ENCODE results near the gene KCNMB3. TPM values are rescaled to one million over a fixed set of nuclear protein-coding genes. Genes with fewer than 3 reads are reported as not detected.
"Not testable (repeated sequence)": the region's sequence is repeated elsewhere in the genome, so short reads cannot be mapped to it uniquely, and the experiment has no call there.

KCNMB3 gene
- total RNA-seq, 1 donor from 2014 or later, result 0.75 TPM

- H3K9ac ChIP-seq (ENCODE audit: low read length), result no peak overlapping the region
- H3K4me3 Mint-ChIP-seq (ENCODE audit: unreplicated experiment), result no peak overlapping the region
- H3K9me3 ChIP-seq (ENCODE audit: insufficient read depth, low read depth, low read length), result no peaks in the 10 kb centered on the region
- no peak overlapping the region for H2AFZ ChIP-seq (ENCODE audit: low read depth, low read length)
- no peaks in the 10 kb centered on the region for H3K4me1 Mint-ChIP-seq (ENCODE audit: low read depth, unreplicated experiment)
- no peaks in the 10 kb centered on the region for H3K36me3 ChIP-seq (ENCODE audit: insufficient read depth, low read length)
- TF ChIP-seq, protein P1, sequence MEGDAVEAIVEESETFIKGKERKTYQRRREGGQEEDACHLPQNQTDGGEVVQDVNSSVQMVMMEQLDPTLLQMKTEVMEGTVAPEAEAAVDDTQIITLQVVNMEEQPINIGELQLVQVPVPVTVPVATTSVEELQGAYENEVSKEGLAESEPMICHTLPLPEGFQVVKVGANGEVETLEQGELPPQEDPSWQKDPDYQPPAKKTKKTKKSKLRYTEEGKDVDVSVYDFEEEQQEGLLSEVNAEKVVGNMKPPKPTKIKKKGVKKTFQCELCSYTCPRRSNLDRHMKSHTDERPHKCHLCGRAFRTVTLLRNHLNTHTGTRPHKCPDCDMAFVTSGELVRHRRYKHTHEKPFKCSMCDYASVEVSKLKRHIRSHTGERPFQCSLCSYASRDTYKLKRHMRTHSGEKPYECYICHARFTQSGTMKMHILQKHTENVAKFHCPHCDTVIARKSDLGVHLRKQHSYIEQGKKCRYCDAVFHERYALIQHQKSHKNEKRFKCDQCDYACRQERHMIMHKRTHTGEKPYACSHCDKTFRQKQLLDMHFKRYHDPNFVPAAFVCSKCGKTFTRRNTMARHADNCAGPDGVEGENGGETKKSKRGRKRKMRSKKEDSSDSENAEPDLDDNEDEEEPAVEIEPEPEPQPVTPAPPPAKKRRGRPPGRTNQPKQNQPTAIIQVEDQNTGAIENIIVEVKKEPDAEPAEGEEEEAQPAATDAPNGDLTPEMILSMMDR (IDR thresholded peaks at IDR 0.05; ENCODE audit: insufficient read depth, low read depth, low read length), result no peak
- no peak for TF ChIP-seq EZH2 (IDR thresholded peaks at IDR 0.05; ENCODE audit: insufficient read depth, low read length)
- FAIRE-seq, result no peak
- H3K27me3 ChIP-seq (ENCODE audit: insufficient read depth, low read length), result no peaks in the 10 kb centered on the region
- no peak overlapping the region for H3K4me2 ChIP-seq (ENCODE audit: low read length)
- DNase-seq (ENCODE audit: low read depth), result no peak
- H3K9me3 Mint-ChIP-seq (ENCODE audit: unreplicated experiment), result no peaks in the 10 kb centered on the region
- no peak overlapping the region for H3K4me3 ChIP-seq (ENCODE audit: insufficient read depth, low read depth, low read length)
- H3K4me1 ChIP-seq (ENCODE audit: insufficient read depth, low read length), result peaks cover 4% of the 10 kb centered on the region
- no peaks in the 10 kb centered on the region for H3K27me3 Mint-ChIP-seq (ENCODE audit: low read depth, unreplicated experiment)
- H3K27ac Mint-ChIP-seq (ENCODE audit: unreplicated experiment), result no peak overlapping the region
- no peaks in the 10 kb centered on the region for H4K20me1 ChIP-seq (ENCODE audit: insufficient read depth, low read length)
- H3K27ac ChIP-seq (ENCODE audit: low read depth, low read length), result no peak overlapping the region
- no peaks in the 10 kb centered on the region for H3K79me2 ChIP-seq (ENCODE audit: insufficient read depth, low read length)
- peaks cover 16% of the 10 kb centered on the region for H3K36me3 Mint-ChIP-seq (ENCODE audit: low read depth, unreplicated experiment)
Measured at GRCh38 chr3:179247289-179248015, 3.5 kb downstream of the KCNMB3 start.

- Histone ChIP-seq H3K4me3 (ENCODE audit: insufficient read depth, low read depth, low read length) (no peak overlapping the region), H3K27ac (ENCODE audit: low read depth, low read length) (no peak overlapping the region), H3K9ac (ENCODE audit: low read length) (no peak overlapping the region), H3K79me2 (ENCODE audit: insufficient read depth, low read length) (no peaks in the 10 kb centered on the region), H3K4me1 (ENCODE audit: insufficient read depth, low read length) (peaks cover 4% of the 10 kb centered on the region), H3K27me3 (ENCODE audit: insufficient read depth, low read length) (no peaks in the 10 kb centered on the region), H4K20me1 (ENCODE audit: insufficient read depth, low read length) (no peaks in the 10 kb centered on the region), H3K9me3 (ENCODE audit: insufficient read depth, low read depth, low read length) (no peaks in the 10 kb centered on the region), H2AFZ (ENCODE audit: low read depth, low read length) (no peak overlapping the region), H3K36me3 (ENCODE audit: insufficient read depth, low read length) (no peaks in the 10 kb centered on the region), H3K4me2 (ENCODE audit: low read length) (no peak overlapping the region)
- TF ChIP-seq, protein P1 (IDR thresholded peaks at IDR 0.05; ENCODE audit: insufficient read depth, low read depth, low read length), result no peak
- no peak for TF ChIP-seq EZH2 (IDR thresholded peaks at IDR 0.05; ENCODE audit: insufficient read depth, low read length)
- Mint-ChIP-seq H3K27ac (ENCODE audit: unreplicated experiment) (no peak overlapping the region), H3K4me1 (ENCODE audit: low read depth, unreplicated experiment) (no peaks in the 10 kb centered on the region), H3K27me3 (ENCODE audit: low read depth, unreplicated experiment) (no peaks in the 10 kb centered on the region), H3K36me3 (ENCODE audit: low read depth, unreplicated experiment) (peaks cover 8% of the 10 kb centered on the region), H3K4me3 (ENCODE audit: unreplicated experiment) (no peak overlapping the region), H3K9me3 (ENCODE audit: unreplicated experiment) (no peaks in the 10 kb centered on the region)
- FAIRE-seq, result no peak
- peak; percentile 86 for DNase-seq (ENCODE audit: low read depth)
Measured at GRCh38 chr3:179244878-179245277, 6.0 kb downstream of the KCNMB3 start.

GRCh38 chr3:179242859-179243258 lies 8.1 kb downstream of the KCNMB3 start:
- H4K20me1 ChIP-seq (ENCODE audit: insufficient read depth, low read length); H3K4me2 ChIP-seq (ENCODE audit: low read length); H3K4me1 ChIP-seq (ENCODE audit: insufficient read depth, low read length); H3K79me2 ChIP-seq (ENCODE audit: insufficient read depth, low read length); H3K27ac ChIP-seq (ENCODE audit: low read depth, low read length); H3K4me3 ChIP-seq (ENCODE audit: insufficient read depth, low read depth, low read length); H3K27me3 ChIP-seq (ENCODE audit: insufficient read depth, low read length); H2AFZ ChIP-seq (ENCODE audit: low read depth, low read length); H3K27me3 Mint-ChIP-seq (ENCODE audit: low read depth, unreplicated experiment); DNase-seq (ENCODE audit: low read depth); H3K27ac Mint-ChIP-seq (ENCODE audit: unreplicated experiment); H3K36me3 ChIP-seq (ENCODE audit: insufficient read depth, low read length); H3K9me3 ChIP-seq (ENCODE audit: insufficient read depth, low read depth, low read length); H3K4me1 Mint-ChIP-seq (ENCODE audit: low read depth, unreplicated experiment); H3K9me3 Mint-ChIP-seq (ENCODE audit: unreplicated experiment); H3K36me3 Mint-ChIP-seq (ENCODE audit: low read depth, unreplicated experiment); H3K4me3 Mint-ChIP-seq (ENCODE audit: unreplicated experiment); H3K9ac ChIP-seq (ENCODE audit: low read length): not testable (repeated sequence)
- FAIRE-seq, result peak; percentile 9

- H3K9me3 ChIP-seq (ENCODE audit: insufficient read depth, low read depth, low read length); H3K4me3 ChIP-seq (ENCODE audit: insufficient read depth, low read depth, low read length); H3K4me3 Mint-ChIP-seq (ENCODE audit: unreplicated experiment); H3K27ac Mint-ChIP-seq (ENCODE audit: unreplicated experiment); H3K4me1 ChIP-seq (ENCODE audit: insufficient read depth, low read length); H4K20me1 ChIP-seq (ENCODE audit: insufficient read depth, low read length); H3K4me1 Mint-ChIP-seq (ENCODE audit: low read depth, unreplicated experiment); H2AFZ ChIP-seq (ENCODE audit: low read depth, low read length); FAIRE-seq; H3K9ac ChIP-seq (ENCODE audit: low read length); H3K36me3 ChIP-seq (ENCODE audit: insufficient read depth, low read length); H3K4me2 ChIP-seq (ENCODE audit: low read length); DNase-seq (ENCODE audit: low read depth); H3K27me3 ChIP-seq (ENCODE audit: insufficient read depth, low read length); H3K79me2 ChIP-seq (ENCODE audit: insufficient read depth, low read length); H3K9me3 Mint-ChIP-seq (ENCODE audit: unreplicated experiment); H3K27ac ChIP-seq (ENCODE audit: low read depth, low read length); H3K27me3 Mint-ChIP-seq (ENCODE audit: low read depth, unreplicated experiment); H3K36me3 Mint-ChIP-seq (ENCODE audit: low read depth, unreplicated experiment): not testable (repeated sequence)
Measured at GRCh38 chr3:179240299-179240698, 10.6 kb downstream of the KCNMB3 start.

Data from astrocyte (in vitro differentiated cells and primary cell).